ENCODE measurements around the gene LAG3.

The LAG3 gene

DNA sequence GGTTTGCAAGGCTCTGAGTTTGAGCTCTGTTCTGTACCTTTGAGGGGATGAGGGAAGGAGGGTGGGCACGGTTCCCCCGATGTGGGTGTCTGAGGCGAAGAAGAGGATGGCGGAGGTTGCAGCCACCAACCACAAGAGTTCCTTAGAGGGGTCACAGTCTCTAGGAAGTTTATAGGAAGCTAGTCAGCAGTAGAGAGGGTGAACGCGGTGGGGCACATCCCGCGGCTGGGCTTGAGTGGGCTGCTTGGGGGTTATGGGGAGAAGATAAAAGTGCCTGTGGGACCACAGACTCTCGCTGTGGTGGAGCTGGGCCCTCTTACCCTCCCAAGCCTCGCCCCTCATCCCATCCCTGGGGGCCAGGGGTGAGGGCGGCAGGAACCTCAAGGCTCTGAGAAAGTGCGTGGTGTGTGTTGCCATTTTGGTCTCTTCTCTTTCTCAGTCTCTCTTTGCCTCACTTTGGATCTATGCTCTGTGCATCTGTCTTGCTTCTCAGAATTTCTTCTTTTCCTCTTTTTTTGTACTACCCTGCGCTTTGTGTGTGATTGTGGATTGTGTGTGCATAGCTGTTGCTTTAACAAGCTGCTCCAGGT is 19.7 kb downstream of the LAG3 start:
- no peak for DNase-seq

DNA sequence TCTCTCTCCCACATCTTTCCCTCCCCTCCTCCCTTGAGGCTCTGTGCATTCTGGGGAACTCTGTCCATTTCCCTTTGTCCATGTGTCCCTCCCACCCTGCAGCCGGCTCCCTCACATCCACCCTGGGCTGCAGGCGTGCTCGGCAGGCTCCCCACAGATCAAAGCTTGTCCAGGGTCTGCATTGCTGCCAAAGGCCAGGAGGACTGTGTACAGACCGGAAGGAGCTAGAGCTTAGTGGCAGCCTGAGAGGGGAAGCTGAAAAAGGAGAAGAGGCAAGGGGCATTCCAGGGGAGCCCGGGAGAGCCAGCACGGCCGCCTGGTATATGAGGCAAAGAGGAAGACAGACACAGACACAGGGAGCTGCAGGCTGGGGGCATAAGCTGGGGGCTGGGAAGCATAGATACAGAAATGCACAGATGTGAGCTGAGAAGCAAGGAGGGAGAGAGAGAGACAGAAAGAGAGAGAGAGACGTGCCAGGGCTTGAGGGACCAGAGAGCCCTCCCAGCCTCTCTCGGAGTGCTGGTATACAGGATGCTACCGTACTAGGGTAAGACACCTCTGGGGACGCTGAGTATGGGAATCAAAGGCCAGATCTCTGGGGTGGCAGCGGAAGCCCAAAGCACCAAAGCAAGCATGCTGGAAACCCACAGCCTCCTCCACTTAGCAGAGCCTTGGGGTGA is 20.3 kb downstream of the LAG3 start:
- no peak for DNase-seq

- DNase-seq = no peak
These were observed 22.8 kb downstream of the LAG3 start for GRCh38 chr12:6795088-6795487.

- DNase-seq = no peak
These were observed 24.3 kb downstream of the LAG3 start for GRCh38 chr12:6796576-6796975.

GRCh38 chr12:6799147-6799546 is 26.8 kb downstream of the LAG3 start:
- DNase-seq = no peak

DNA sequence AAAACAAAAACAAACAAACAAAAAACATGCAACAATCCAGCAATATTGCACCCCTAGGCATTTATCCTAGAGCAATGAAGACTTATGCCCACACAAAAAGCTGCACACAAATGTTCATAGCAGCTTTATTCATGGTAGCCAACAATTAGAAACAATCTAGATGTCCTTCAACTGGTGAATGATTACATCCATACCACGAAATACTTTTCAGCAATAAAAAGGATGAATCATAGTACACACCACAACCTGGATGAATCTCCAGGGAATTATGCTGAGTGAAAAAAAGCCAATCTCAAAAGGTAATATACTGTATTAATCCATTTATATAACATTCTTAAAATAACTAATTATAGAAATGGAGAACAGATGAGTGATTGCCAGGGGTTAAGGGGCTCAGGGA is 34.9 kb downstream of the LAG3 start:
- DNase-seq = no peak

GRCh38 chr12:6809056-6809455 is 36.7 kb downstream of the LAG3 start:
- no peak for DNase-seq

GRCh38 chr12:6810758-6811157 is 38.4 kb downstream of the LAG3 start:
- DNase-seq = no peak

DNA sequence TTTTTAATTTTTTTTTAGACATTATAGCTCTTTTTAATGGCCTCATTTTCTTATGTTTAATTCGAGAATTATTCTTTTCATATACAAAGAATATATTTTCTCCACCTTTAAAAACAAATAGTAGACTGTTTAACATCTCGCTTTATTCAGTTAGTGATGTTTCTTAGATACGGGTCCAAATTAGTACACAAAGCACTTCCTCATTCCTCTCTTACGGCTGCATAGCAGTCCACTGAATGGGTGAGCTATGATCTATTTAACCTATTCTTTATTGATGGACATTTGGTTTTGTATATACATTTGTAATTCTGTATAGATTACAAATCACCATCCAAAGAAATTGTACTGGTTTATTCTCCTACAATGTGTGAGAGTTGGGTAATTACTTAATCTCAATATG is 41.0 kb downstream of the LAG3 start:
- DNase-seq = no peak

GRCh38 chr12:6816598-6816997 is 44.3 kb downstream of the LAG3 start:
- DNase-seq = no peak

DNA sequence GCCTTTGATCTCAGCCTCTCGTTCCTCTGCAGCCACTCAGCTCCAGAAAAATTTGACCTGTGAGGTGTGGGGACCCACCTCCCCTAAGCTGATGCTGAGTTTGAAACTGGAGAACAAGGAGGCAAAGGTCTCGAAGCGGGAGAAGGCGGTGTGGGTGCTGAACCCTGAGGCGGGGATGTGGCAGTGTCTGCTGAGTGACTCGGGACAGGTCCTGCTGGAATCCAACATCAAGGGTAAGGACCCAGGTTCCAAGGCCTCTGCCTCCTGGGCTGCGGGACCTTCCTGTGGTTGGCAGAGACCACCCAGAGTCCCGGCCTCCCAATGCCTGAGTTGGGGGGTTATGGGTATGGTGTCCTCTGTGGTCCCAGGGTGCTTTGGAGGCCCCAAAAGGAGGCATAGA is 44.8 kb downstream of the LAG3 start:
- DNase-seq = no peak

DNA sequence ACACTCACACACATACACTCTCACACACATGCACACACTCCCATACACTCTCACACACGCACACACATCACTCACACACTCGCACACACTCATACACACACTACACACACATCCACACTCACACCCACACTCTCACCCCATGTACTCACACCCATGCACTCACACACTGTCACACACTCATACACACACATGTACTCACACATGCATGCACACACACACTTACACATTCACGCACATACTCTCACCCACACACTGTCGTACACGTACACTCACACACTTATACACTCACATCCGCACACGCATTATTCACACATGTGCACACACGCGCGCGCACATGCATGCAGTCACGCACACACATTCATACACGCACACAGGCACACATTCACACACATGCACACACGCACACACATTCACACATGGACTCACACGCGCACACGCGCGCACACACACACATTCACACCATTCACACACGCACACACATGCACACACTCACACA is 45.4 kb downstream of the LAG3 start:
- no peak for DNase-seq

DNA sequence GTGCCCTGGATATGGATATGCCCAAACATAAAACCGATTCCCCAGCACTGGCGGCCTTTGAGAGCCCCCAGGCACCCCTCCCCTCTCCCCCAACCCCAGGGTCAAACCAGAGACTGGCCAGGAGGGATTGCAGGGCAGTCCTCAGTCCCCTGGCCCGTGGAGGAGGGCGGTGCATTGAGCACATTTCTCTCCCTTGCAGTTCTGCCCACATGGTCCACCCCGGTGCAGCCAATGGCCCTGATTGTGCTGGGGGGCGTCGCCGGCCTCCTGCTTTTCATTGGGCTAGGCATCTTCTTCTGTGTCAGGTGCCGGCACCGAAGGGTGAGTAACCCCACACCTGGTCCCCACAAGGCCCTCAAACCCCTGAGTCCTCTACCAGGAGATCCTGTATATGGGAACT is 45.9 kb downstream of the LAG3 start:
- DNase-seq = no peak

DNA sequence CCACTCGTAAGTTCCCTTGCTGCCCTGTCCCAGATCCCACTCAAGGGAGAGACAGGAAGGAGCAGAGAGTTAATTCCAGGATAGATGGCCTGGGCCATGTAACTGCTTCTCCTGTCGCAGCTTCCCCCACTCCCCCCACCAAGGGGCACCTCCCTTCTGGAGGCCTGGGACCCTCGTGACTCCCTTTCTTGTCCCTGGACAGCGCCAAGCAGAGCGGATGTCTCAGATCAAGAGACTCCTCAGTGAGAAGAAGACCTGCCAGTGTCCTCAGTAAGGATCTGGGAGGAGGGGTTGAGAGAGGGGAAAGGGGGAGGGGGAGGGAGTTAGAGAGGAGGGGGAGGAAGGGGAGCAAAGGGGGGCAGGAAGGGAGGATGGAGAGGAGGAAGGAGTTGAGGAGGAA is 46.3 kb downstream of the LAG3 start:
- no peak for DNase-seq

GRCh38 chr12:6819106-6820030 is 47.0 kb downstream of the LAG3 start:
- DNase-seq = no peak

DNA sequence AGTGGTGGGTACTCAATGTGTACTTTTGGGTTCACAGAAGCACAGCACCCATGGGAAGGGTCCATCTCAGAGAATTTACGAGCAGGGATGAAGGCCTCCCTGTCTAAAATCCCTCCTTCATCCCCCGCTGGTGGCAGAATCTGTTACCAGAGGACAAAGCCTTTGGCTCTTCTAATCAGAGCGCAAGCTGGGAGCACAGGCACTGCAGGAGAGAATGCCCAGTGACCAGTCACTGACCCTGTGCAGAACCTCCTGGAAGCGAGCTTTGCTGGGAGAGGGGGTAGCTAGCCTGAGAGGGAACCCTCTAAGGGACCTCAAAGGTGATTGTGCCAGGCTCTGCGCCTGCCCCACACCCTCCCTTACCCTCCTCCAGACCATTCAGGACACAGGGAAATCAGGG is 47.8 kb downstream of the LAG3 start:
- no peak for DNase-seq

GRCh38 chr12:6821591-6822425 is 49.5 kb downstream of the LAG3 start, which contains the start of gene GPR162:
TSS of gene GPR162 (plus strand) at chr12:6821821. CDS start at chr12:6823899, 2,078 bp downstream.
- no peak for DNase-seq

DNA sequence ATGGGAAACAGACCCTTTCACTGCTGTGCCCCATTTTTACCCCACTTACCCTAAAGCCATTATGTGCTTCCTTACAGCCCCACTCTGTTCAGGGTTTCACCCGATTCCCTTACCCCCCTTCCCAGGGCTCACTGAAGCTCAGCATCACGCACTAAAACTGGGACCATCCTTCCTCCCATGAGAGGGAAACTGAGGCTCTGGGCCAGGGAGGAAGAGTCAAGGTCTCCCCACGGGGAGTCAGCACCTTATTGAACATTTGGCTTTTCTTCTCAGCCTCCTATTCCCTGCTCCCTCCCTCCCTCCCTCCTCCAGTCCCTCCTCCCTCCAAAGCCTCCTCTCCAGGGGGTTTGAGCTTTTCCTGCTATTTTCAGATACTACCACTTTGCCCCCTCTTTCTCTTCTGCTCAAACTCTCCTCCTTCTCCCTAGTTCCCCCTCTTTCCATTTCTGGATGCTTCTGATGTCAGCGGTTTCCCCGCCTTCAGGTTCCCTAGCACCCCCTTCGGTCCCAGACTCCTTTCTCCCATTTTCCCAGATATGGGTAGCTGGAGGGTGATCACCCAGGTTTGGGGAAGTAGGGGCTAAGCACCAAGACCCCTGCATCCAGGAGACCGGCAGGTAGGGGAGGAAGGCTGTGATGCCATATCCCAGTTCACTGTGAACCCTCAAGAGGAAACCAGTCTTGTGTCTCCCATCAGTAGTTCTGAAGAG is 50.3 kb downstream of the LAG3 start:
- DNase-seq = no peak

- DNase-seq = no peak
These were observed 51.1 kb downstream of the LAG3 start for GRCh38 chr12:6823182-6824084.

GRCh38 chr12:6824085-6824775 is 51.9 kb downstream of the LAG3 start:
- DNase-seq = no peak
